Right lobe of liver (tissue), 4 donors: Measurements from ENCODE around the gene SAG.

Experiments
- POLR2A ChIP-seq: fragments of 450-650 bp; IDR thresholded peaks from one replicate; pipeline ENCODE4 v1.6.1; 2017; ENCODE audit warnings: antibody characterized with exemption, mild to moderate bottlenecking
- TF ChIP-seq, protein P1 (sequence below), 4 donors: fragments of 200-600 bp in 3 of 4; fragments of 450-650 bp in 1 of 4; IDR thresholded peaks; one replicate each; pipeline versions ENCODE4 v1.5.1 to v1.8.0; 2016 to 2022; ENCODE audit warnings: antibody characterized with exemption in 4 of 4, mild to moderate bottlenecking in 2 of 4
- donor health status: DM: no; HTN: no; CAD: no.
- donor health status: DM: no; HTN: no; CAD: no.
- donor health status: DM: no; HTN: yes; CAD: no.

GRCh38 chr2:233349005-233349998 lies 41.7 kb downstream of the SAG start:
- TF ChIP-seq, protein P1, sequence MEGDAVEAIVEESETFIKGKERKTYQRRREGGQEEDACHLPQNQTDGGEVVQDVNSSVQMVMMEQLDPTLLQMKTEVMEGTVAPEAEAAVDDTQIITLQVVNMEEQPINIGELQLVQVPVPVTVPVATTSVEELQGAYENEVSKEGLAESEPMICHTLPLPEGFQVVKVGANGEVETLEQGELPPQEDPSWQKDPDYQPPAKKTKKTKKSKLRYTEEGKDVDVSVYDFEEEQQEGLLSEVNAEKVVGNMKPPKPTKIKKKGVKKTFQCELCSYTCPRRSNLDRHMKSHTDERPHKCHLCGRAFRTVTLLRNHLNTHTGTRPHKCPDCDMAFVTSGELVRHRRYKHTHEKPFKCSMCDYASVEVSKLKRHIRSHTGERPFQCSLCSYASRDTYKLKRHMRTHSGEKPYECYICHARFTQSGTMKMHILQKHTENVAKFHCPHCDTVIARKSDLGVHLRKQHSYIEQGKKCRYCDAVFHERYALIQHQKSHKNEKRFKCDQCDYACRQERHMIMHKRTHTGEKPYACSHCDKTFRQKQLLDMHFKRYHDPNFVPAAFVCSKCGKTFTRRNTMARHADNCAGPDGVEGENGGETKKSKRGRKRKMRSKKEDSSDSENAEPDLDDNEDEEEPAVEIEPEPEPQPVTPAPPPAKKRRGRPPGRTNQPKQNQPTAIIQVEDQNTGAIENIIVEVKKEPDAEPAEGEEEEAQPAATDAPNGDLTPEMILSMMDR (IDR thresholded peaks at IDR 0.05) = no peak
- TF ChIP-seq POLR2A = no peak
